Mucosa of gallbladder (tissue), 1 donor: ENCODE measurements around the gene GANAB. TPM values are rescaled to one million over a fixed set of nuclear protein-coding genes. Genes with fewer than 3 reads are reported as not detected.
A peak's percentile ranks its signal among the peaks of the same experiment; 100 is the strongest.
"Not testable (repeated sequence)": the region's sequence is repeated elsewhere in the genome, so short reads cannot be mapped to it uniquely, and the experiment has no call there.

Experiments used
- DNase-seq: peaks from one replicate; pipeline ENCODE4 v3.0.0-alpha.2; 2020; ENCODE audit warnings: low spot score
- total RNA-seq: library from RNA; stranded (reverse); gene quantifications from one replicate; pipeline ENCODE4 v1.2.1, GENCODE V29; 2021
- donor health status: DM: no; HTN: no; CAD: no.

Gene GANAB
- total RNA-seq, 1 donor from 2014 or later: 266 TPM

DNA sequence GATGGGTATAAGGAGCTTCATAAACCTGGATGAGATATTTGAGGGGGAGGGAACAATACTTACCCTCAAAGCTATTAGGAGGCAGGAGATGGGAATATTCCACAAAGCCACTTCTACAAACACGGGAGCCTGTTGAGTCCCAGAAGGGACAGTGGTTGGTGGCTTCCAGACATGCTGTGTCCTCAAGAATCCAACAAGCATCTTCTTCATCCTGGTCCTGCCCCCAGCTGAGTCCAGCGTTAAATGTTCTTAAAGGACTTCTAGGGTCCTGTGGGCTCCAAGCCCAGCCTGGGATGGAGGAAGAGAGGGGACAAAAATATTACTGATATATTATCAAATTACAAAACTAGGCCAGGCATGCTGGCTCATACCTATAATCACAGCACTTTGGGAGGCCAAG is 21.0 kb upstream of the GANAB start:
- DNase-seq: no peak

DNA sequence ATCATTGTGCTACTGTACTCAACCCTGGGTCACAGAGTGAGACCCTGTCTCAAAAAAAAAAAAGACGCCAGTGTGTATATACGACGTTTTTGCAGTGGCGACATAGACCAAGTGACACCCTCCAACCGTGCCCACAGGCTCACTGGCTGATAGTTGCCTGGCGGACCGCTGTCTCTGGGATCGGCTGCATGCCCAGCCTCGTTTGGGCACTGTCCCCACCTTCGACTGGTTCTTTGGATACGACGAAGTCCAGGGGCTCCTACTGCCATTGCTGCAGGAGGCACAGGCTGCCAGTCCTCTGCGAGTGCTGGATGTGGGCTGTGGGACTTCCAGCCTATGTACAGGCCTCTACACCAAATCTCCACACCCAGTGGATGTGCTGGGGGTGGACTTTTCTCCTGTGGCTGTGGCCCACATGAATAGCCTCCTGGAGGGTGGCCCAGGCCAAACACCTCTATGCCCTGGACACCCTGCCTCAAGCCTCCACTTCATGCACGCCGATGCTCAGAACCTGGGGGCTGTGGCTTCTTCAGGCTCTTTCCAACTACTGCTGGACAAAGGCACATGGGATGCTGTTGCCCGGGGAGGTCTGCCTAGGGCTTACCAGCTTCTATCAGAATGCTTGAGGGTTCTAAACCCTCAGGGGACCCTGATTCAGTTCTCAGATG is 20.0 kb upstream of the GANAB start:
- DNase-seq: no peak

DNA sequence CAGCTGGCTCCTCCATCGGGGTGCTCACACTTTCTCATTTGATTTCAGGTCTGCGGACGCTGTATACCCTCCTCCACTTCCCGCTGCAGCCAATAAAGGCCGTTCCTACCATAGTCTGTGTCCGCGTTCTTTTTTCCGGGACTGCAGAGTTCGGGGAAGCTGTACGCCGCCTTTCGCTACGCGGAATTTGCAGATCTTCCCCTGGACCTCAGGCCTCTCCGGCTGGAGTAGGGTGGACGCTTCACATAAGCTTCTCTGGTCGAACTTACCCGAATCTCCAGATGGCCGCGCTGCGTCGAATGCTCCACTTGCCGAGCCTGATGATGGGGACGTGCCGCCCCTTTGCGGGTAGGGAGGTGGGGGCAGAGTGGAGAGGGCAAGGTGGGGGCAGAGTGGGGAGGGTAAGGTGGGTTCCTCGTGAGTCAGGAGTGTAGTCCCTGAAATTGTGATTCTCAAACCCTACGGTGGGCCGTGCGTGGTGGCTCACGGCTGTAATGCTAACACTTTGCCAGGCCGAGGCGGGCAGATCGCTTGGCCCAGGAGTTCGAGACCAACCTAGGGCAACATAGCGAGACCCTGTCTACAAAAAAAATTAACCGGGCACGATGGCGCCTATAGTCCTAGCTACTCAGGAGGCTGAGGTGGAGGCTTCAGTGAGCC is 19.3 kb upstream of the GANAB start:
- DNase-seq: peak; percentile 41

DNA sequence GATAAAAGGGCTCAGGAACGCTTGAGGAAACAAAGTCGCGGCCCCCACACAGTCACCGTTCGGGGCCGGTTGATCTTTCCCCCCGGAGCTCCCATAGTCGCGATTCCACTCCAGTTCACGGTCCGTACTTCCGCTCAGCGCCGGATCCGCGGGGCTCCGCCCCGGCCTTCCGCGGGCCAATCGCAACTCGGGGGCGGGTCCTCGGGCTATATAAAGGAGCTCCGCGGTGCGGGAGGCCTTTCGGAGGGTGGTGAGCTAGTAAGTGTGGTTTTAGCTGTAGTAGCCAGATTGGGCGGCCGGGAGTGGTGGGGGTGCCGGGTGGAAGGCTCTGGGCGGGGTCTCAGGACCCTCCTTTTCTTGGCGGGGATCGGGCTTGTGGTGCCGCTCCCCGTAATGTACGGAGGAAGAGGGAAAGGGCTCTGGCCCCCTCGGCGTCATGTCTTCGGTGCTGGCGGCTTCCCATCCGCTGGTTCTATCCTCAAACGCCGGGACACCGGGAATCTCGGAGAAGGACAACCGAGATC is 18.7 kb upstream of the GANAB start, which contains the start of the genes C11orf98 and CSKMT:
C11orf98 (minus strand) TSS at position 136 of the 524 bp plus-strand sequence; CDS start at position 95, 41 bp downstream.
CSKMT (plus strand) TSS at position 238 of the 524 bp plus-strand sequence. CDS start 568 bp downstream, outside the sequence.
- DNase-seq: peak; percentile 96

DNA sequence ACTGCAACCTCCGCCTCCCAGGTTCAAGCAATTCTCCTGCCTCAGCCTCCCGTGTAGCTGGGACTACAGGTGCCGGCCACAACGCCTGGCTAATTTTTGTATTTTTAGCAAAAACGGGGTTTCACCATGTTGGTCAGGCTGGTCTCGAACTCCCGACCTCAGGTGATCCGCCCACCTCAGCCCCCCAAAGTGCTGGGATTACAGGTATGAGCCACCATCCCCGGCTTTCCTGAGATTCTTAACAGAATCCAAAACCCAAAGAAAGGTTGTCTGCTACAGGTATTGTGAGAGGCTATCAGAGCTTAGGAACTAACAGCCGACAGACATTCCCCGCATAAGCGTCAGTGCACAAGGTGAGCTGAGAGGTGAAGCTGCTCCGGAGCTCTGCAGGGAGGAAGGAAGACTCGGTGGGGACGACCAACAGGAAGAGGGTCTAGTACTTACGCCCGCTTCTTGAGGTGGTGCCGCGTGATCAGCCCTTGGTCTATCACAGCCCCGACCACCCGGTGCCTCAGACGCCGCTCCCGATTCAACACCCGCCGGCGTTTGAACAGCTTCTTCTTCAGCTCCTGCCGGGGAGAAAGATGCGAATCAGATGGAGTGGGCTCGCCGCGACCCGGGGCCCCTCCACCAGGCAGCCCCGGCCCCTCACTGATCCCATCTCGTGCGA is 18.1 kb upstream of the GANAB start:
- no peak for DNase-seq

DNA sequence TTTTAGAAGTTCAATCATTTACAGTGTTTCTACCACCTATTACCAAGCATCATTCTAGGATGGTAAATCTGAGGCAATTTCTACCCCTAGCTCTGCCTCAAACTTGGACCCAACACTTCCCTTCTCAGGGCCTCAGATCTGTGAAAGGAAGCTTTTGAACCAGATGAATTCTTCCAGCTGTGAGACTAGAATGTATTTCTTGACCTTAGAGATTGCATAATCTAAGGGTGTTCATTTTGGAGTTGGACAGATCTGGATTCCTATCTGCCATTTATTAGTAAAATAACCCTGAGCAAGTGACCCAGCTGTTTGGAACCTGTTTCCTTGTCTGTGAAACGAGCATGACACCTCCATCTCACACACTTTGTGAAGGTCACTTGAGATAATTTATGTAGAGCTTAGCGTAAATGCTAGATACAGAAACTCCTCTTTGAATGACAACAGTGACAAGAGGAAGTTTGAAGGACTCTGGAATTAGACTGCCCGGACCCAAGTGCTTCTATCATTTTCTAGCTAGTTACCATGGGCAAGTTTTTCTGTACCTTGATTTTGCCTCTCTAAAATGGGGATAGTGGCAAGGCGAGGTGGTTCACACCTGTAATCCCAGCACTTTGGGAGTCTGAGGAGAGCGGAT is 10.5 kb upstream of the GANAB start:
- no peak for DNase-seq

DNA sequence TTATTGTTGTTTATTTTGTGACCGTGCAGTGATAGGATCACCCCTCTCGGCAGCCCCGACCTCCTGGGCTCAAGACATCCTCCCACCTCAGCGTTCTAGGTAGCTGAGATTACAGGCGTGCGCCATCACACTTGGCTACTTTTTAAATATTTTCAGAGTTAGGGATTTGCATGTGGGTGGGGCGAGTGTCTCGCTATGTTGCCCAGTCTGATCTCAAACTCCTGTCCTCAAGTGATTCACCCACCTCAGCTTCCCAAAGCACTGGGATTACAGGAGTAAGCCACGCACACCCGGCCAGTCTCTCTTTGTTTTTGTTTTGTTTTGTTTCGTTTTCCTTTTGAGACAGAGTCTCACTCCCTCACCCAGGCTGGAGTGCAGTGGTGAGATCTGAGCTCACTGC is 7.9 kb upstream of the GANAB start:
- DNase-seq: no peak

DNA sequence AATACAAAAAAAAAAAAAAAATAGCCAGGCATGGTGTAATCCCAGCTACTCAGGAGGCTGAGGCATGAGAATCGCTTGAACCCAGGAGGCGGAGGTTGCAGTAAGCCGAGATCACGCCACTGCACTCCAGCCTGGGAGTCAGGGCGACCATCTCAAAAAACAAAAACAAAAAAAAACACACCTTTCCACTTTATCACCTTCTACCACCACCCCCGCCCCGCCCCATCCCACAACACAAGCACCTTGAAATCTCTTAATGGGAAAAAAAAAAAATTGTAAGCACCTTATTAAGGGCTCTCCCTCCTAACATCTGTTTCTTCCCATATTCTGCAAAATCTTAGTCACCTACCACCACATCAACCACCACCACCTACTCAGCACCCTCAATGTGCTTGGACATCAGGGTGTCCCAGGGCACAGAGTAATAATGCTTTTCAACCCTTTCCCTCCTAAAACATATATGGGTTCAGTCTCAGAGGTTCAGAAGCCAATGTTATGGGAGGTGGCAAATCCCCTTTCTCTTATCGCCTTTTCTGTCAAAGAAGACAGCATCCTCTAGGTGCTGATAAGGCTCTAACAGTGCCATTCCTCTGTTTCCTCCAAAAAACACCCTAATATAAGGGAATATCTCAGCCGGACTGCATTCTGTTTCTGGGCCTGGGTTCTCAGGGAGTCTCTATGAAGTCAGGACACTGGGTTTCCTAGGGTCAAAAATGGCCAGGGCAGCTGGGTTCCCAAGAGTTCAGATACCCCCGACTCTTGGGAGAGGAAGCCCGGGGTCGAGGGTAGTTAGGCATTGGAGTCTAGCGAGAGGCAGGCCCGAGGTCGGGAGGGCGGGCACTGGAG is 6.0 kb upstream of the GANAB start:
- no peak for DNase-seq

DNA sequence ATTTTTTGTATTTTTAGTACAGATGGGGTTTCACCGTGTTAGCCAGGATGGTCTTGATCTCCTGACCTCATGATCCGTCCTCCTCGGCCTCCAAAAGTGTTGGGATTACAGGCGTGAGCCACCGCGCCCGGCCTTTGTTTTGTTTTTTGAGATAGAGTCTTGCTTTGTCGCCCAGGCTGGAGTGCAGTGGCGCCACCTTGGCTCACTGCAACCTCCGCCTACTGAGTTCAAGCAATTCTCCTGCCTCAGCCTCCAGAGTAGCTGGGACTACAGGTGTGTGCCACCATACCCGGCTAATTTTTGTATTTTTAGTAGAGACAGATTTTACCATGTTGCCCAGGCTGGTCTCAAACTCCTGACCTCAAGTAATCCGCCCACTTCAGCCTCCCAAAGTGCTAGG is 3.9 kb upstream of the GANAB start:
- DNase-seq: not testable (repeated sequence)

DNA sequence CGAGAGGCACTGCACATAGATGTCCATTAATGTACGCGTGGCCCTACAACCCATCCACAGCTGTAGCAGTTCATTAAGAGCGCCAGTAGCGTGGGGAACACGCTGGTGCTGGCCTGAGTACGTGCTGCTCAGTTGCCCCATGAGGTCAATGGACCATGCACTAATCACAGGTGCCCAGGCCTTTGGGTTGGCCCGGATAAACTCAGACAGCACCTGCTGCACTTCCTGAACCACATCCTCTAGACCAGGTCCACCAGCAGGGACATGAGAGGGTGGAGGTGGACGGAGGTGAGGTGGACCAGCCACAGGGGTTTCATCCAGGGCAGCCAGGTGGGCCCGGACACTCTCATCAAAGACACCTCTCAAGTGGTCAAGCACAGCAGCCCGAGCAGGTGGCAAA is 3.1 kb upstream of the GANAB start:
- no peak for DNase-seq

DNA sequence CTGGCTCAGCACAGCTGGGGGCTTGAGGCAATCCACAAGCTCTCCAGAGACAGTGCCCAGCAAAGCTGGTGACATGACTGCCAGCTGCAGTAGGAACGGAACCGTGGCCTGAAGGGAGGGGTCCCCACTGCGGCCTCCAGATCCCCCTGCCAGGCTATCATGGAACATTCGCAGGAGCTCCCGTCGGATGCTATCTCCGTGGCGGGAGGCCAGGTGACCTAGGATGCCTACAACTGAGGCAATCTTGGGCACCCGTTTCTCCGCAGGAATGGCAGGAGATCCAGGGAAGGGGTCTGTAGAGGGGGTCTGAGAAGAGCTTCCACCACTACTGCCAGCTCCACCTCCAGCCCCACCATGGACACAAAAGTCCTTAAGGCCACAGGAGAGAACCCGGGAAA is 2.6 kb upstream of the GANAB start:
- no peak for DNase-seq

DNA sequence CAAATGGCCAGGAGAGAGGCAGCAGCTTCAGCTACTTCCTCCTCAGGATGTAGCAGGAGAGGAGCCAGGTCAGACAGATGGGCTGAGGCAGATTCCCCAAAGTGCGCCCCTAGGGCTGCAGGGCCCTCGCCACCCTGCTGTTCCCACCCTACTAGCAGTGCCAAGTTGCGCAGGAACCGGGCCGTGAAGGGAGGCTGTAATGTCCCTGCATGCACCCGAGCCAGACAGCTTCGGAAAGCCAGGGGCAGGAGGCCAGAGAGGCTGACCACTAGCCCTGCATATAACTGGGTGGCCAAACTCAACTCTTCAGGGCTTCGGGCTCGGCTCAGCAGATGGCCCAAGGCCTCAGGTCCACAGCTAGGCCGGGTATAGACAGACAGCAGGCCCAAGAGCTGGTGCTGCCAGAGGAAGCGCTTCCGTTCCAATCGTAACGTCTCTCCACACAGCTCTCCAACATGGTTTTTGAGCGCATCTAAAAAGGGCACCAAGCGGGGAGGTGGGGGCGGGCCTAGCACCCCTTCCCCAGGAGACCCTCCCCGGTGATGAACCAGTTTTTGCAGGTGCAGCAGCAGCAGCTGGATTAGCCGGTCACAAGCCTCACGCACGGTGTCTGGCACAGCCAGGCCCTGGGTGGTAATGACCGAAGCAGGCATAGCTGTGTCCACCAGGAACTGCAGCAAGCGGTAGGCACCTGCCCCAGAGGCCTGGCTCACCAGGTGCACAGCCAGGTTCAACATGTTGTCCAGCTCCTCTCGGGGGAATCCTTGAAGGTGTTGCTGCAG is 2.0 kb upstream of the GANAB start:
- DNase-seq: no peak

DNA sequence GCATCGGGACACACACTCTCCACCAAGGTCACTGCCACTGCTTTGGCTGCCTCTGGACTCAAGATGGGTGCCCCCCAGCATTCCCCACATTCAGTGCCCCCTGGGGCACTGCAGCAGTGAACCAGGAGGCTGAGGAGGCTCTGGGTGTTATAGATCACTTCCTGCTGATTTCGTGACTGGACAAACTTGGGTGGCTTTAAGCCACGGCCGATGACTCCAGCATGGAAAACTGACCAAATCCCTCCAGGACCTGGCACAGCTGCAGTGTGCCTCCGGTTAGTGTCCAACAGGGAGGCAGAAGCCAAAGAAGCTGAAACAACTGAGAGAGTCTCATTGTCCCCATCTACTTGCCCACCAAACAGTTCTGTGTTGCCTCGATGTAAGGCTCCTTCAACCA is 1.2 kb upstream of the GANAB start:
- DNase-seq: no peak

DNA sequence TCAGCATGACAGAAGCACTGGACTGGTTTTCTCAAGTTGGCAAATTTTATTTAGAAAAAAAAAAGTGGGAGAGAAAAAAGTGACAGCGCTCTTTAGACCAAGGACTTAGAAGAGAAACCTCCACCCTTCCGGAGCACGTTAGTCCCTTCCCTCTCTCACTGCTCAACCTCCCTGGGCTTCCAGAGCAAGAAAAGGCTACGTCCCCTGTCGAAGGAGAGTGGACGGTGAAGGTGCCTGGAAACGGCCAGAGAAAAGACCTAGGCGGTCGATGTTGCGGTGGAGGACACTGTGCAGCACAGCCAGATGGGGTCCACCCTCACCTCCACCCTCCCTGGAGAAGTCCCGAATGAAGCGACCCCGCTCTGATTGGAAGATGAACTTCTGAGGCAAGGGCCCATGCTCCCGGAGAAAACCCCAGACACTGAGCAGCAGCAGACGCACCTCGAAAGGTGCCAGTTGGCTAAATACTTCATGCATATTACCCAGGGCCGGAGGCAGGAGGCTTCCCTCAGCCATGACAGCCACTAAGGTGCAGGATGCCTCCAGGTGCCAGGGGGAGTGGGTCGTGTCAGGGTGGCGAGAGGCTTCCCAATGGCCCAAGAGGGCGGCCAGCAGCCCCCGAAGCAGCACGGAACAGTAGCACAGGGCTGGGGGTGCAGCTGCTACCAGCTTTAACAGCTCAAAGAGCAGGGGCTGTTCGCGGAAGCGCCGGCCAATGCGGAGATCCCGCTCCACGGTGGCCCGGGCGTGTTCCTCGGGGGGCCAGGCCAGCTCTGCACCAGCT is 604 bp upstream of the GANAB start:
- no peak for DNase-seq

DNA sequence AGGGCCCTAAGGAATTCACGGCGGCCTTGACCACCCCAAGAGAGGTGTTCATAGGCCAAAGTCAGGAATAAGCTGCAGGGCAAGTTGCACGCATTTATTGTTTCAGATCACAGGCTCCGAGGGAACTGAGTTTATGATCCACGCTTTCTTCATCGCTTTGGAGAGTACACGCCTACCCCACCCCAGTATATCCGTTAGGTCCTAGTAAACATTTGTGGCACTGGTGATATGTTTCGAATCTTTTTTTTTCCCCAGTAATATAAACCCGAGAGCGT is 805 bp downstream of the GANAB start:
- no peak for DNase-seq

DNA sequence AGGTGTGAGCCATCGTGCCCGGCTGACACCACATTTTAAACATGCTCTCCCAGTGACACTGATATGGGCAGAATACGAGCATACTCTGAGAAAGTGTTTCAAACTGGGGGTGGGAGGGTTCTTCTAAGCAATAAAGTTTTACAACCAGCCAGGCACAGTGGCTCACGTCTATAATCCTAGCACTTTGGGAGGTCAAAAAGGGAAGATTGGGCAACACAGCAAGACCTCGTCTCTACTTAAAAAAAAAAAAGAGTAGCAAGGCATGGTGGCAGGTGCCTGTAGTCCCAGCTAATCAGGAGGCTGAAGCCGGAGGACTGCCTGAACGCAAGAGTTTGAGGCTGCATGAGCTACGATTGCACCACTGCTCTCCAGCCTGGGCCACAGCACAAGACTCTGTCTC is 2.2 kb downstream of the GANAB start:
- no peak for DNase-seq

DNA sequence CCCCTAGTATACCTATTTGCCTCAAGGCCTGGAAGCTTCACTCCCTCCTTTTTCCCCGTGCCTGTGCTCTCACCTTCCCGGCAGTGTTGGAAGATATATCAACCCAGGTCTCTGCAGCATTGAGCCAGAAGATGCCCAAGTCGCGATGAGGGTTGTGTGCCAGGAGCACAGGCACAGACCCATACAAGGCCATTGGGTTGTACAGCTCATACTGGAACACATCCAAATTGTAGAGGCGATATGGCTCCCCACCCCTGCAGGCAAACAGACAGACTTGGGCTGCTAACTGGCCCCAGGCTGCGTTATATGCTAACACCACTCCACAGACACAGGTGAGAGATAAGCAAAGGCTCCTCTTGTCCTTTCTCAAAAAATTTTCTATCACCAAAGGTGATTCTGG is 13.9 kb downstream of the GANAB start:
- DNase-seq: no peak

DNA sequence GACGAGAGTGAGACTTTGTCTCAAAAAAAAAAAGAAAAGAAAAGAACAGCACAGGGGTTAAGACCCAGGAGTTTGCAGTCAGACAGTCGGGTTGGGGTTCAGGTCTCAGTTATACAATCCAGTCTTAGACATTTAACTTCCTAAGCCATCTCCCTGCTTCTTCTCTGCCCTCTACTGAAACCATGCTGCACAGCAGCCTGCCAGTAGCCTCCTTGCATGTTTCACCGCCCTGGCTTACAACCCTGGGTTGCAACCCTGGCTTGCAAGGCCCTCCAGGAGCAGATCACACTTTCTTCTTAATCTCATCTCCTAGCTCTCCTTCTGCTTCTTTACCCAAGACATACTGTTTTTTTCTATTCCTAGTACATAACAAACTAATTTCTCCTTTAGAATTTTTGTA is 18.7 kb downstream of the GANAB start:
- no peak for DNase-seq

DNA sequence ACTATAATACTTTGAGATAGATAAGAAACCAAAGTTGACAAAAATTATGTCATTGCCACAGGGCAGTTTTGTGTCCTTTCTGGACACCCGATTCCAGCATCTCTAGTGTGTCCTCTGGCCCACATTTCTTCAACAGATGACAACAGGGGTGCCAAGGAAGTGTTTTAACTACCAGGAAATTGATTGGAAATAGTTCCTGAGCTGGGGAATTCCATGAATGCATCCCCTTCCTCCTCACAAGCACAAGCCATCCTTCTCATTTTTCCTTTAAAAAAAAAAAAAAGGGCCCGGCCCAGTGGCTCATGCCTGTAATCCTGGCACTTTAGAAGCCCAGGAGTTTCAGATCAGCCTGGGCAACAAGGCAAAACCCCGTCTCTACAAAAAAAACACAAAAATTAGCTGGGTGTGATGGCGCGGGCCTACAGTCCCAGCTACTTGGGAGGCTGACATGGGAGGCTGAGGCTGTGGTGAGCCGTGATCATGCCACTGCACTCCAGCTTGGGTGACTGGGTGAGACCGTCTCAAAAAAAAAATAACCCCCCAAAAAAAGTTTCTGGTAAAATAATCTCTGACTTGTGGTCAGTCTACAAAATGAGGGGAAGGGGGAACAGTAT is 23.8 kb downstream of the GANAB start:
- no peak for DNase-seq
